AG08396 (cell line): ENCODE measurements around the gene CRB2.
A peak's percentile ranks its signal among the peaks of the same experiment; 100 is the strongest.

Source experiments
- DNase-seq: peaks from one replicate; pipeline ENCODE4 v3.0.0; 2012; ENCODE audit warnings: low spot score, mixed read lengths

CRB2 gene

DNA sequence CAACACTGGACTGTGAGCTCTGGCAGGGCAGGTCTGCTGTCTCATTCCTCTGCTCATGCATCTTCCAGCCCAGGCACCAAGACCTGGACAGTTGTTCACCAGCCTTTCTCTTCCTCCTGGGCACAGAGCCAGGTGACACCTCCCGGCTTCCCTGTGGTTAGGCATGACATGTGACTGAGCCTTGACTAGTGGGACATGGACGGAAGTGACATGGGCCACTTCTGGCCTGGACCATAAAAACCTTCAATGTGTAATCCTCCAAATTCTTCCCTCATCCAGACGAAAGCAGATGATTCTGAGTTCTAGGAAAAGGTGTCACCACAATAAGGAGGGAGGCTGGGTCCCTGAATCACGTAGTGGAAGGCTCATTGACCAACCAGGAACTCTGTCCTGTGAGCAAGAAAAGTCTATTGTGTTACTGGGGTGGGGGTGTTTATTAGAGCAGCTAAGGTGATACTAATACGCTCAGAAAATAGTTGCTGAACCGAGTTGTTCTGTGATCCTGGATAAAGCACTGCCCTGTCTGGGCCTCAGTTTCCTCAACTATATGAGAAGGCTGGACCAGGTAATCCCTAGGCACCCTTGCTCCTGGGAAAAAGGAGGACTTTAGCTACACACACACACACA, 26.6 kb upstream of the CRB2 start:
- DNase-seq = no peak

DNA sequence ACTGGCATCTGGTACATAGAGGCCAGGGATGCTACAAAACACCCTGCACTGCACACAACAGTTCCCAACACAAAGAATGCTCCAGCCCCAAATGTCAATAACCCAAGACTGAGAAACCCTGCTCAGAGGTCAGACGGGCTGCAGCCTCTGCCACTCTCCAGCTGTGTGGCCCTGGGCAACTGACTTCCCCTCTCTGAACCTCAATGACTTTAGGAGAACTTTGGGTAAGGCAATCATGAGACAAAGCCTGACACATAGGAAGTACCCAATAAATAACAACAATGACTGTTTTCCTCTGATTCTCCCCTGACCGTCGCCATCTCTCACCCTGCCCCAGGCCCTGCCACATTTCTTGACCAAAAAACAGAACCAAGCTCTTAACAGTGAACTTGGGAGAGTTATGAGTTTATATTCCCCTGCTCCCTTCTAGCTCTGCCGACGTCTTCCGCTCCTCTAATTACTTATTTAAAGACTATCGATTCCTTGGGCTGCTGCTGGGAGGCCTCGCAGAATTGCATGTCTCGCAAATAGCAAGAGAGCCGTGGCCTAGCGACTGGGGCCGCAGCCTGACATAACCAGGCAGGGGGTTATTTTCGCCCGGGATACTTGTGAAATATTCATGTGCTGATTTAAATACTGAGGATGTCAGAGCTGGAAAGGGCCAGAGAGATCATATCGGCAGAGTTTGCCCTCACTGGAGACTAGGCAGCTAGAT, 24.5 kb upstream of the CRB2 start:
- DNase-seq = no peak

DNA sequence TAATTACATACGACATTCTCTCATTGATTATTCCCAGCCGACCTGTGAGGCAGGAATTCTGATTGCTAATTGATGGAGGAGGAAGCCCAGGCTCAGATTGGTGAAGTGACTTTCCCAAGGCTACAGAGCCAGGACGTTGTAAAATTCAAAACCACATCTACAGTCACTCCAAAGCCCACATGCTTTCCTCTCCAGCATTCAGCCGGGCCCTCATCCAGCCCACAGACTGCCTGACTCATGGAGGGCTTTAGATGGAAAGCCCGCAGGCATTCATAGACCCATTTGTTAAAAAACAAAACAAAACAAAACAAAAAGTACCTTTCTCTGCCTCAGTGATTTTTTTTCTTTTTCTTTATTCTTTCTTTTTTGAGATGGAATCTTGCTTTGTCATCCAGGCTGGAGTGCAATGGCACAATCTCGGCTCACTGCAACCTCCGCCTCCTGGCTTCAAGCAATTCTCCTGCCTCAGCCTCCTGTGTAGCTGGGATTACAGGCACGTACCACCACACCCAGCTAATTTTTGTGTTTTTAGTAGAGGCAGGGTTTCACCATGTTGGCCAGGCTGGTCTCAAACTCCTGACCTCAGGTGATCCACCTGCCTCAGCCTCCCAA, 22.8 kb upstream of the CRB2 start:
- DNase-seq = peak; percentile 62

DNA sequence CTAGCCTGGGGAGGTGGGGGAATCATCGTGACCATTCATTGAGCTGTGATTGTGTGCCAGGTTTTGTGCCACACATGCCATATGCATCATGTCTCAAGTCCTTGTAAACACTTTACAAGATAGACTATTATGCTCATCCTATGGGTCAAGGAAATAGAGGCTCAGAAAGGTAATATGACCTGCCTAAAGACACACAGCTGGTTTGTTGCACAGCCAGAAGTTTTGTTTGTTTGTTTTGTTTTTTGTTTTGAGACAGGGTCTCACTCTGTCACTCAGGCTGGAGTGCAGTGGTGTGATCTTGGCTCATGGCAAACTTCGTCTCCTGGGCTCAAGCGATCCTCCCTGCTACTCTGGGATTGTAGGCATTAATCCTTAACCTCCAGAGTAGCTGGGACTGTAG, 21.4 kb upstream of the CRB2 start:
- no peak for DNase-seq

DNA sequence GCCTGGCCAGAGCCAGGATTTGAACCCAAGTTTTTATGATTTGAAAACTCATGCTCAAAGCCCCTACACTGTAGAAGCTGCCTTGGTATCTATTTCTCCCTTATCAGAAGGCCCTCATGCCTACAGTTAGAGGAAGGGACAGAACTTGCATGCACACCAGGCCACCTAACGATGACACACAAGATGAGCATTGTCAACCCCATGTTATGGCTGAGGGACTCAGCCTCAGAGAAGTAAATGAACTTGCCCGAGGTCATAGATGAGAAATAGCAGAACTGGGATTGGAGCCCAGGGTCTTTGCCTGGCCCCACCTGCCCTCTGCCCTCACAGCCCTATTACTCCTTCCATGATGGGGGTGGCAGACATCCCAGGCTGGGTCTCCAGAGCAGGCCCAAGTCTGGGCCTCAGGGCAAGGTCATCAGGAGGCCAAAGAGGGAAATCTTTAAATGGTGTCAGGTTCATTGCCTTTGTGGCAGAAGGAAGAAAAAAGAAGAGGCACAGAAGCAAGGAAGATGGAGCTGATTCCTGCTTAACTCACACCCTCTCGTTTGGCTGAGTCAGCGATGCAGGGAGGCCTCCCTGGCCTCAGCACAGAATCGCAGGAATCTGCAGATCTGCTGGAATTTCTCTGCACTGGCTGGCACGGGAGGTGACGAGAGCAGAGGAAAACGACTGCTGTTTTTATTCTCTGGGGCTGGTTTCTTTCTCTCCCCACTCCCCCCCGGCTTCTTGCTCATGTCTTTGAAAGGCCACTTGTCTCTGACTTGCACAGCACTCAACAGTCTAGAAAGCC, 20.6 kb upstream of the CRB2 start:
- peak; percentile 70 for DNase-seq

DNA sequence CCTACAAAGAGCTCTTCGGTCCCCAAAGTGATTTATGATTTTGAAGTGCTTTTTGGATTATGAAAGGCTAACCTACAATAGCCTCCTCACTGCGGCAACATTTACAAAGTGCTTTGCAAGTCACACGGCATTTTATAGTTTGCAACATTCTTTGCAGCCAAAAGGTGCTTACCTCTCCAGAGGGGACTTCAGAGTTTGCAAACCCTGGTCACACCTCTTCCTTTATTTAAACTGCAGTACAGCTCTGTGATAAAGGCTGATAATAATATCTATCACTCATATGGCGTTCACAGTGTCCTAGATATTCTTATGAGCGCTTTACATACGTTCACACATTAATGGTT, 20.0 kb upstream of the CRB2 start:
- no peak for DNase-seq

DNA sequence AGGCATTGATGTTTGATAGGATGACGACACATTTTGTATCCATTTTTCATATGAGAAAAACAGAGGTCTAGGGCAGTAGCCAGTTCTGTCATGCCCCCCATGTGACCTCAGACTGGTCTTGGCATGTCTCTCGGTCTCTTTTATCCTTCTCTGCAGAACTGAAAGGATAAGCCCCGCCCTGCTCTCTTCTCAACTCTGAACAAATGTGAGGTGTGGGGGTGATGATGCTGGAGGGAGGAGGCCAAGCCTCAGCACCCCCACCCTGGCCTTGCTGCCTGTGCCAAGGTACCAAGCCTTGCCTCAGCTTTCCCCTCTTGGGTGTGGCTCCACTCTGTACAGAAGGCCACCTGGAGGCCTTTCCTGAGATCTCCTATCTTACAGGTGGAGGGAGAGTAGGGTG, 19.5 kb upstream of the CRB2 start:
- DNase-seq = no peak

DNA sequence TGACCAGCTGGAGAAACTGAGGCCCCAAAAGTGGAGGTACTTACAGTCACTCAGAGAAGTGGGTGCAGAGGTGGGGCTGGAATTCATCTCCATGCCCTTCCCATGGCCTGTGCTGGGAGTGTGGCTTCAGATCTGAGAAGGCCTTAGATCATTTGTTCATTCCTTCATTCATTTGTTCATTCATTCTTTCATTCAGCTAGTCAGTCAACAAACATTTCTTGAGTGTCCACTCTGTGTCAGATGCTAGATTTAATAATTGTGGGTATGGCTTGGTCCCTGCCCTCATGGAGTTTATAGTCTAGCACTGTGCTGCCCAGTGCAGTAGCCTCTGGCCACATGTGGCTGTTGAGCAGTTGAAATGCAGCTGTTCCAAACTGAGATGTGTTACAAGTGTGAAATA, 19.0 kb upstream of the CRB2 start:
- no peak for DNase-seq

DNA sequence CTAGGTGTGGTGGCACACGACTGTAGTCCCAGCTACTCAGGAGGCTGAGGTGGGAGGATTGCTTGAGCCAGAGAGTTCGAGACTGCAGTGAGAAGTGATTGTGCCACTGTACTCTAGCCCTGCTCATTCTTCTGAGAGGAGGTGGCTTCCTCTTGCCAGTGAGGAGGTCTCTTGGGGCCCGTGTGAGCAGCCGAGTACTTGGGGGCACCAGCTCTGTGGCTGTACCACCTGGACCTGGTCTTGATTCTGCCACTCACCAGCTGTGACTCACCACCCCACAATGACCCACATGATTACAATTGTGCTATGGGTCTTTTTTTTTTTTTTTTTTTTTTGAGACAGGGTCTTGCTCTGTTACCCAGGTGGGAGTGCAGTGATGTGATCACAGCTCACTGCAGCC, 18.0 kb upstream of the CRB2 start:
- no peak for DNase-seq

DNA sequence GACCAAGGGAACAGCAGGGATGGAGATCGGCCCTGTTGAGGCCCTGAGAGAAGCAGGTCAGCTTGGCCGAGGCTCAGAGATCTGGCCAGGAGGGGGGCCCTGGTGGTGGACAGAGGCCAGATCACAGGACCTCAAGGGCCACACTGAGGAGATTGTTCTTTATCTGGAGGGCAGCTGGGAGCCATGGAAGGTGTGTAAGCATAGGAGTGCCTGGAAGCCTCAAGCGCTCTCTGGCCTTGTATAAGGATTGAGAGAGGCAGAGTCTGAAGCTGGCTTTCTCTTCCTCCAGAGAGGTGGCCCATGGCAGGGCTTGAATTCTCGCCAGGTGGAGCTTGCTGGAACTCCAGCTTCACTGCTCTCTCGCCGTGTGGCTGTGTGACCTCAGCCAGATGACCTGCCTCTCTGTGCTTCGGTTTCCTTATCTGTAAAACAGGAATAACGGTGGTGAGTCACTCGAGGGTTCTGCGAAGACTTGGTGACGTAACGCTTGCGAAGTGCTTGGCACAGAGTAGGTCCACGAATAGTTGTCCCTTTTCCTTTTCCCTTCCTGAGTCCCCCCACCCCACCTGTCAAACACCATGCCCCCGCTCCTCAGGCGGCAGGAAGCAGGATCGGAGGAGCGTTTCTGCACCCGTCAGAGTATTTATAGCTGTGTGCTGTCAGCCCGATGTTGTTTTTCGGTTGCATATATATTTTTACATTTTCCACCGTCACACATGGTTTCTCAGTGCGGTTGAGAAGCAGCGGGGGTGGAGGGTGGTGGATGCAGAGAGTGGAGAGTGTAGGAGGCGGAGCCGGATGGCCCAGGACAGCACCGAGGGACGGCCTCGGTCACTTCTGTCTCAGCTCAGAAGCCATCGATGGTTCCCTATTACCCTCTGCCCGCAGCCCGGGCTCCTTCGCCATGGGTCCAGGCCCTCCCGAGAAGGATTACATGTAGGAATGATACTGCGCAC, 17.0 kb upstream of the CRB2 start:
- no peak for DNase-seq

DNA sequence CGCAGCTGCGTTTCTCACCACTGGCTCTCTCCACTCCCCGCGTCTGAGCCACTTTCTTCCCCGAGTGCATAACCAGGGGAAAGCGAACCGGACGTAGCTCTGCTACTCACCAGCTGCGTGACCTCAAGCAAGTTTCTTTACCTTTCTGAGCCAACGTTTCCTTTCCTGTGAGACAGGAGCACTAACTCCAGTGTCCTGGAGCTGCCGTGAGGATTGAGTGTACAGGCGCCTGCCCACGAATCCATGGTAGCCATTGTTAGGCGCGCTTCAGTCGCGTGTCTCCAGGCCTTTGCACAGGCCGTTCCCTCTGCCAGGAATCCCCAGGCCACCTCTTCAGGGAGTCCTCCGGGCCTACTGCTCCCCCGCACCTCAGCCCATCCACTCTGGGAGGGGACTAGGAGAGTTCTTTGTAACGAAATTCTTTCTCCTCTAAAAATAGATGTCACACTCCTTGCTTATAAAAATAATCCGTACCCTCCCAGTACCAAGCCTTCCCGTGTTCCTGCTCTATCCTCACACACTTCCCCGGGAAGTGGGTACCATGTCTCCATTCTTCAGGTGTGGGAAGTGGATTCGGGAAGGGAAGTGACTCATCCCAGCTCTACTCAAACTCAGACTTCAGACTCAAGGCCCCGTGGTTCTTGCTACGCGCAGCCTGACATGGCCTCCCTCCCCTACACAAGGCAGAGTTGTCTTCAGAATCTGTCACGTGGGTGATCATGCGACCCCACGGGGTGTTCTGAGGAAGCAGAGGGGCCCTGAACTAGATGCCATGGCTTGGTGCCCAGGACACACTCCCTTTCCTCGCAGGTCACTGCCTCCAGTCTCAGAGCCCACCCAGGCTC, 16.1 kb upstream of the CRB2 start:
- no peak for DNase-seq

DNA sequence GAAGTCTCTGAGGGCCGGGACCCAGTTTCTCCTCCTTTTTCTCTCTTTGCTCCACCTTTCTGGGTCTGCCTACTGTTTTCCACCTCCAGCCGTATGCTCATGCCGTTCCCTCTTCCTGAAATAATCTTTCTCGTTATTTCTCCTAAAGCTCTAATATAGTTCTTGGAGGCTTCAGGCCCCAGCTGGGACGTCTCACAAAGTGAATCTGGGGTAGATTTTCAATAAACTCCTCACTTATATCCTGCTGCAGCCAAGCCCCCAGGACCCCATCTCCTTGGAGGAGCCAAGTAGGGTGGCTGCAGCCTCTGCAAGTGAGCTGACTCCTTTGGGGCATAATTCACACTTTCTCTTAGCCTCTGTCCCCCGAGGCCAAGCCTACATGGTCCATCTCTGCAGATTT, 14.2 kb upstream of the CRB2 start:
- no peak for DNase-seq

DNA sequence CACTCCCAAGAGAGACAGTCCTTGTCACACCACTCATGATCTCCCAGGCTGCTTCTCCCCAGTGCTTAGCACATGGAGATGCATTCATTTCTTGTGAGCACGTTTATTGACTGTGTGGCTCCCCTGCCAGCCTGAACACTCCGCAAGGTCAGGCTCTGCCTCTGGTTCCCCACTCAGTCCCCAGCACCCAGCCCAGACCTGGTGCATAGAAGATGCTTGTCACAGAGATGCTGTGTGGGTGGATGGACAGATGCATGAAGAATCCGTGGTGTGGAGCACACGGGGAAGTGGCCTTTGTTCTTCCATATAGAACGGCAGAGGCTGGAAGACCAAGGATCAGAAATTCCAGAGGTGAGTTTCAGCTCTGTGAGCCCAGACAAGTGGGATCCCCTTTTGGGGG, 13.8 kb upstream of the CRB2 start:
- no peak for DNase-seq

DNA sequence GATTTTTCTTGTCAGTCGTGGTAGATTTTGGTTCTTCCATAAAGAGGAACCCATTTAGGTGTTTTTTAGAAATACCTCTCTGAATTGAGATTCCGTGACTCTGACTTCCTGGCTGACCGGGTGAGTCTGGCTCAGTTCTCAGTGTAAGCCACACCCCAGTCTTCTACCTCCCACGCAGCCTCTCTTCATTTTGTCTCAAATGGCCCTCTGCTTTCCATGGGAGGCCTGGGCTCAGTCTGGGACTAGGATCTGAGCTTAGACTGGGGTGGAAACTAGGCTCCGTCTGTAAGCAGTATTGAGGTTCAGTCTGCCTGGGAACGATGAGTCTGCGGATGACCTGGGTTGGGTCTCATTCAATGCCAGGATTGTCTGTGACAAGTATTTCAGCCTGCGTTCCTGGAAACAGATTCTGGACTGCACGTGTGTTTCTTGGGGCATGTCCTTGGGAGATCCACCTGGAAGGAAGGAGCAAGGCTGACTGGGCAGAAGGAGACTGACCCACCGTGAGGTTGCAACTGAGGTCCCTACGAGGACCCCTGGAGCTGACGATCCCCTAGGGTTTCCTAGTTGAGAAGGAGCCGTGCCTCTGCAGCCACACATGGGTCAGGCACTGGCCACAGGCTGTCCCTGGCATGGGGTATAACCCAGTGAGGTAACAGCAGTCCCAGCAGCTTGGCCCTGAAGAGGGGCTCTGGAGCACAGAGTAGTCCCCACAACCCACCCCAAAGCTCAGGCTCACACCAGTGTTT, 12.4 kb upstream of the CRB2 start:
- no peak for DNase-seq

DNA sequence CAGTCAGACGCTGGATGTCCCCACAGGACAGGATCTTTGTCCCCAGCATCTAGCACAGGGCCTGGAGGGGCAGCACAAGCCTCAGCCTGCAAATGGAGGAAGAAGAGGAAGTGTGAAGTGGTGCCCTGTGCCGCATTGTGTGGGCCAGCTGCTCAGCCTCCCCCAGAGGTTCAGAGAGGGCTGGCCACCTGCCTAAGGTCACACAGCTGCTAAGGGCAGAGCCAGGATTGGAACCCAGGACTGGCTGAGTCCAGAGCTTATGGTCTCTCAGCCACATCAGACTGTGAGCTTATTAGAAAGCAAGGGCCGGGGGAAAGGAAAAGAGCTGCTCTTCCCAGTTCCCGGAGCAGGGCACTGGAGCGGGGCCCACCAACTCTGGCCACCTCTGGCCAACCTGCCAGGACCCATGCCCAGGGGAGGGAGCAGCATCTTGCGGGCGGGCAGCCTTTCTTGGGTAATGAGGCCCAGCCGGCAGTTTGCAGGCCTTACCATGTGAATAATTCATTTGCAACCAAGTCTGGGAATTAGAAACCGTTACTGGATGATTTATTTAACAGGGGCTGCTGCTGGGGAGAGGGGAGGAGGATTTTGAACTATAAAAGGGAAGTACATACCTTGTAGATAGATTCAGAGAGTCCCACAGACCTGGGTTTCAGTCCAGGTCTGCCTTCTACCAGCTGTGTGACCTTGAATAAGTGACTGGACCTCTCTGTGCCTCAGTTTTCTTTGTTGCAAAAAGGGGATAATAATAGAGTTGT, 11.6 kb upstream of the CRB2 start:
- DNase-seq = no peak

DNA sequence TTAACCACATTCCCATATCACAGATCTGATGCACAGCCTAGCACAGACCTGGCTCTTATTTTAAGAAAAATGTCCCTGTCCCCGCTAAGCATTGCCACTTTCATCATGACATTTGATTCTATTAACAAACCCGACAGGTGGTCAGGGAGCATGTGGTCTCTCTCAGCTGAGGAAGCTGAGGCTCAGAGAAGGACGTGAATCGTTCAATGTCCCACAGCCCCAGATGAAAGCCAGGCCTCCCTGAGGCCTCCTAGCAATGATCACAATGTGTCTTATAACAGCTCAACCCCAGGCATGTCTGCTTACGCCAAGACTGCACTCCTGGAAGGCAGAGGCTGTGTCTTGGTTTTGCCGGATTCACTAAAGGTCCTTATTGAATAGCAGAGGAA, 10.4 kb upstream of the CRB2 start:
- no peak for DNase-seq

DNA sequence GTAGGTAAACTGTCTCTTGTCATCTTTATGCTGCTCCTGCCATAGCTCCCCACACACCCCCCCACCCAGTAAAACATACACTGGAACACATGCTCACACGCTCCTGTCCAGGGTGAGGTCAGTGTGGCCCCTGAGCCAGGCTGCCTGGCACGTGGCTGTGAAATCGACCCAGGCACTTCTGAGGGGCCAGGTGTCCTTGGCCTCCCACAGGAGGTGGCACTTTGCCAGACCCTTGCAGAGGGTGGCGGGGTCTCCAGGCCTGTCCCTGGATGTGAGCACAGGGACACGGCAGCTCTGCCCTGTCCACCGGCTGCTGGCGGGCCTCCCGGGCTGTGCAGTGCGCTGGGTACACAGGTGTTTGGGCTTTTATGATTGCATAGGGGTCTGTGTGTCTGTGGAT, 10.0 kb upstream of the CRB2 start:
- DNase-seq = no peak

DNA sequence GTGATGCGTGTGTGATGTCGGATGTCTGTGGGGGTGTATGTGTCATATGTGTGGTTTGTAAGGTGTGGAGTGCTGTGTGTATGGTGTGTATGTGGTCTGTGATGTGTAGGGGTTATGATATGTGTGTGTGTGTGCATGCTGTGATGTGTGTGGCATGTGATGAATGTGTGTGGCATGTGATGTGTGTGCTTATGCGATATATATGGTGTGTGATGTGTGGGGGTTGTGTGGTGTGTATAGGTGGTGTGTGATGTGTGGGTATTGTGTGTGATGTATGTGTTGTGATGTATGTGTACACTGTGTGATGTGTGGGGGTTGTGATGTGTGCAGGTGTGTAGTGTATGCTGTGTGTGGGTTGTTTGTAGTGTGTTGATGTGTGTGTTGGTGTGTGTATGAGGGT, 9.2 kb upstream of the CRB2 start:
- no peak for DNase-seq

DNA sequence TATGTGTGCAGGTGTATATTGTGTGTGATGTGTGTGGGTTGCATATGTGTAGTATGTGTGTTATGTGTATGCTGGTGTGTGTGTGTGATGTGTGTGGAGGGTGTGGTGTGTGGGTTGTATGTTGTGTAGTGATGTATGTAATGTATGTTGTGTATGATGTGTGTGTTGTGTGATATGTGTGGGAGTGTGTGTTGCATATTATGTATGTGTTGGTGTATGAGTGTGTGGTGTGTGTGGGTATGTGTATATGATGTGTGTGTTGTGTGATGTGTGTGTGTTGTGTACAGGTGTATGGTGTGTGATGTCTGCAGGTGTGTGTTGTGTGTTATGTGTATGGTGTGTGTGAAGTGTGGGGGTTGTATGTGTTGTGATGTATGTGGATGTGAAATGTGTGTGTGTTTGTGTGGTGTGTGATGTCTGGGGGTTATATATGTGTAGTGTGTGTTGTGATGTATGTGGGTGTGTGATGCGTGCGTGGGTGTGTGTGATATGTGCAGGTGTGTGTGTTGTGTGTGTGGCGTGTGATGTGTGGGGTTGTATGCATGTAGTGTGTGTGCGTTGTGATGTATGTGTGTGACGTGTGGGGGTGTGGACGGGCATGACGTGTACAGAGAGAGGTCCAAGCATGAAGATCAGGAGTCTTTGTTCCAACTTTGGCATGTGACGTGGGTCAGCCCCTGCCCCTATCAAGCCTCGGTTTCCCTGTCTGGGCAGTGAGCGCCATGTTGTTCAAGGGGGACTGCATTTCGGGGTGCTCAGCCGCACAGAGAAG, 8.5 kb upstream of the CRB2 start:
- no peak for DNase-seq
